Cardiac muscle cell (in vitro differentiated cells and primary cell): ENCODE data around the gene RILPL2. TPM values are rescaled to one million over a fixed set of nuclear protein-coding genes. Genes with fewer than 3 reads are reported as not detected.

Source experiments
- DNase-seq, 2 donors: peaks; one replicate each; pipeline versions ENCODE4 v3.0.0 to v3.0.0-alpha.2; 2010 to 2017; ENCODE audit warnings: low read depth in 1 of 2, low spot score in 1 of 2
- H3K27ac ChIP-seq: fragments of 200-600 bp; sonication (generic); 2 replicates; pipeline ENCODE4 v1.5.1; 2016
- H3K27me3 ChIP-seq: fragments of 200-600 bp; sonication (generic); 2 replicates; pipeline ENCODE4 v1.6.0; 2016; ENCODE audit warnings: control low read depth
- H3K36me3 ChIP-seq: fragments of 200-600 bp; sonication (generic); 2 replicates; pipeline ENCODE4 v1.5.1; 2016; ENCODE audit warnings: control low read depth
- H3K4me1 ChIP-seq: fragments of 200-600 bp; sonication (generic); 2 replicates; pipeline ENCODE4 v1.8.1; 2017; ENCODE audit warnings: low read depth, mild to moderate bottlenecking, mixed run types
- H3K4me3 ChIP-seq: fragments of 200-600 bp; sonication (generic); 2 replicates; pipeline ENCODE4 v1.5.1; 2016; ENCODE audit warnings: mild to moderate bottlenecking
- H3K9me3 ChIP-seq: fragments of 200-600 bp; sonication (generic); 2 replicates; pipeline ENCODE4 v1.5.1; 2017; ENCODE audit warnings: low read depth, mild to moderate bottlenecking, control low read depth
- polyA plus RNA-seq: library from polyadenylated mRNA; unstranded; fragments of >200 nt; fragmentation: Nextera tagmentation; extraction: Ambion mirVana; gene quantifications from 2 replicates; pipeline ENCODE4 v1.2.1, GENCODE V29; 2016
- total RNA-seq: library from RNA; depleted of rRNA; stranded (reverse); fragments of >200 nt; gene quantifications from 2 replicates; pipeline ENCODE4 v1.2.3, GENCODE V29; 2016
- TF ChIP-seq, protein P1 (sequence below): IDR thresholded peaks from 2 replicates; pipeline ENCODE4 v1.5.1; 2012; ENCODE audit warnings: low read depth, mild to moderate bottlenecking, low read length

RILPL2 gene
- total and polyA plus RNA-seq, 2 experiments from 2014 or later: 3.2 to 4.6 TPM

DNA sequence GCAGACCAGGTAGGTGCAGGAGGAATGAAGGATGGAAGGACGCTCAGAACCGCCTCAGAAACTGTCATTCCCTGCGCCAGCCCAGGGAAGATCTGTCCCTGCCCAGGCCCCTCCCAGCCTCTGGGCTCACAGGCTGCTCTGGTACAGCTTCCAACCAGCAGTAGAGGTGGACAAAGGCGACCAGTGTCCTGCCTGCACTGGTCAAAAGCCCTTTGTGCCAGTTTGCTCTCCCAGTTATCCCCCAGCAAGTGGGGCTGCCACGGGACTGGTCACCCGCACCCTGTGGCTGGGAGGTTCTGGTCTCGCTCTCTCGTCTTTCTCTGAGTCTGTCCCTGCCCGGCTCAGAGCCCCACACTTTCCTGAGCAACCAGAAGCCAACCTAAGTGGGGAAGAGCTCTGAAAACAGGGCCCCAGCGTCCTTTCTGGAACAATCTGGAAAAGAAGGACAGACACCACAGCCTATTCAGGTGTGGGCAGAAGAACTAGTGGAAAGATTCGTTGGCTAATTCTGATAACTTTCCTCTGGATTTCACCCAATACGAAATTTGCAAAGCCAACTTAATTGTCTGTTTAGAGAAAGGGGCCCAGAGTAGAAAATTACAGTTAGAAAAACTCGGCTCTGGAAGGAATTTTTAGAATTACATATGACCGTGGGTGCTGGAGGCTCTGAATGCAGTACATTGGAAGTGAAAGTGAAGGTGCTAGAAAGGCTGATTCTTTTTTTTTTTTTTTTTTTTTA is 43.1 kb upstream of the RILPL2 start:
- no peaks in the 10 kb centered on the region for H3K4me1 ChIP-seq
- no peaks in the 10 kb centered on the region for H3K9me3 ChIP-seq
- no peaks in the 10 kb centered on the region for H3K27me3 ChIP-seq
- no peak overlapping the region for H3K4me3 ChIP-seq
- peaks cover 19% of the 10 kb centered on the region for H3K36me3 ChIP-seq
- TF ChIP-seq, protein P1, sequence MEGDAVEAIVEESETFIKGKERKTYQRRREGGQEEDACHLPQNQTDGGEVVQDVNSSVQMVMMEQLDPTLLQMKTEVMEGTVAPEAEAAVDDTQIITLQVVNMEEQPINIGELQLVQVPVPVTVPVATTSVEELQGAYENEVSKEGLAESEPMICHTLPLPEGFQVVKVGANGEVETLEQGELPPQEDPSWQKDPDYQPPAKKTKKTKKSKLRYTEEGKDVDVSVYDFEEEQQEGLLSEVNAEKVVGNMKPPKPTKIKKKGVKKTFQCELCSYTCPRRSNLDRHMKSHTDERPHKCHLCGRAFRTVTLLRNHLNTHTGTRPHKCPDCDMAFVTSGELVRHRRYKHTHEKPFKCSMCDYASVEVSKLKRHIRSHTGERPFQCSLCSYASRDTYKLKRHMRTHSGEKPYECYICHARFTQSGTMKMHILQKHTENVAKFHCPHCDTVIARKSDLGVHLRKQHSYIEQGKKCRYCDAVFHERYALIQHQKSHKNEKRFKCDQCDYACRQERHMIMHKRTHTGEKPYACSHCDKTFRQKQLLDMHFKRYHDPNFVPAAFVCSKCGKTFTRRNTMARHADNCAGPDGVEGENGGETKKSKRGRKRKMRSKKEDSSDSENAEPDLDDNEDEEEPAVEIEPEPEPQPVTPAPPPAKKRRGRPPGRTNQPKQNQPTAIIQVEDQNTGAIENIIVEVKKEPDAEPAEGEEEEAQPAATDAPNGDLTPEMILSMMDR: no peak
- DNase-seq: no peak
- H3K27ac ChIP-seq: no peak overlapping the region

DNA sequence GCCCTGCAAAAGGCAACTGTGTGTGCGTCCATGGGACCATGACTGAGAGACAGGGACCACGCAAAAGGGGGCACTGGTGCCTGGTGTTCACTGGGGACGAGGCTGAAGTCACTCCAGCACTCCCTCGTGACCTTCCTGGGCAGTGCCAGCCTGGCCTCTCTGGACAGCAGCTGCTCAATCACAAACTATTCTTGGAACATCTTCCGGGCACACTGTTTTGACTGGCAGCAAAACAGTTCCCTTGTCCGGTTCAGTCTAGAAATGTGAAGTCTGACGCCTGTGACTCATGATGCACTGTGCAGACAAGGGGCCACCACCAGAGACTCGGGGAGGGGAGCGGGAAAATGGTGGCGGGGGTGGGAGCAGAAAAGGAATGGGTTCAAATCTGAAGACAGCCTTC is 42.3 kb upstream of the RILPL2 start:
- Histone ChIP-seq H3K36me3 (peaks cover 13% of the 10 kb centered on the region), H3K9me3 (no peaks in the 10 kb centered on the region), H3K4me3 (no peak overlapping the region), H3K4me1 (no peaks in the 10 kb centered on the region), H3K27ac (no peak overlapping the region), H3K27me3 (no peaks in the 10 kb centered on the region)
- peak in 1 of 2 donors; percentile 7 for DNase-seq
- TF ChIP-seq, protein P1: no peak

DNA sequence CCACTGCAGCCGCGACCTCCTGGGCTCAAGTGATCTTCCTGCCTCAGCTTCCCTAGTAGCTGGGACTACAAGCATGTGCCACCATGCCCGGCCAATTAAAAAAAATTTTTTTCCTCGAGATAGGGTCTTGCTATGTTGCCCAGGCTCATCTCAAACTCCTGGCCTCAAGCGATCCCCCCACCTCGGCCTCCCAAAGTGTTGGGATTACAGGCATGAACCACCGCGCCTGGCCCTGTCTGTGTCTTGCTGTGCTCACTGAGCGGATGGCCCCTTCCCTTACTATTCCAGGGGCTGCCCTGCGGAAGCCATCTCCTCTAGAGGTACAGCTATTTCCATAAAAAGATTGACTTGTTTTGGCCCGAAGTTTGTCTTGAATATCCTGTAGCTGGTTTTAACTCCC is 41.6 kb upstream of the RILPL2 start:
- TF ChIP-seq, protein P1: no peak
- peaks cover 15% of the 10 kb centered on the region for H3K36me3 ChIP-seq
- H3K4me3 ChIP-seq: no peak overlapping the region
- H3K27me3 ChIP-seq: no peaks in the 10 kb centered on the region
- no peaks in the 10 kb centered on the region for H3K4me1 ChIP-seq
- no peak for DNase-seq
- H3K9me3 ChIP-seq: no peaks in the 10 kb centered on the region
- H3K27ac ChIP-seq: no peak overlapping the region

DNA sequence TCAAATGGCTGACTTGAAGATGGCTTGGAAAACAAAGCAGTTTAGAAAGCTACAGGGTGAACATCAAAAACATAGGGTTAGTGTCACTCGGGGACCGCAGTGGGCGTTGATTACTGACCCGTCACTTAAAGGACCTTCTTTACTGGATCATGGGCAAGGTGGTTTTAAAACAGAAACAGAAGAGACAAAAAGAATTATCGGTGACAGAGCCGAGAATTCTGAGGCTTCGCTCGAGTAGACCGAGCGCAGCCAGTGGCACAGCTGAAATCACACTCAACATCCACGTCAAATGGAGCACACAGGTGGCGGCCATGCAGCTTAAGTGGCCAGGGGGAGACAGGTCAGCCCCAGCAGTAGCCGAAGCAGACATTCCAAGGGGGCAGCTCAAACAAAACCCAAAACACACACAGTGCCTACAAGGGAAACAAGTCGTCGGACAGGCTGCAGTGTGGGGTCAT is 38.8 kb upstream of the RILPL2 start:
- no peaks in the 10 kb centered on the region for H3K9me3 ChIP-seq
- DNase-seq: no peak
- TF ChIP-seq, protein P1: no peak
- no peaks in the 10 kb centered on the region for H3K27me3 ChIP-seq
- no peaks in the 10 kb centered on the region for H3K4me1 ChIP-seq
- H3K36me3 ChIP-seq: peaks cover 38% of the 10 kb centered on the region
- peak overlapping the region; percentile 42 for H3K27ac ChIP-seq
- H3K4me3 ChIP-seq: no peak overlapping the region

DNA sequence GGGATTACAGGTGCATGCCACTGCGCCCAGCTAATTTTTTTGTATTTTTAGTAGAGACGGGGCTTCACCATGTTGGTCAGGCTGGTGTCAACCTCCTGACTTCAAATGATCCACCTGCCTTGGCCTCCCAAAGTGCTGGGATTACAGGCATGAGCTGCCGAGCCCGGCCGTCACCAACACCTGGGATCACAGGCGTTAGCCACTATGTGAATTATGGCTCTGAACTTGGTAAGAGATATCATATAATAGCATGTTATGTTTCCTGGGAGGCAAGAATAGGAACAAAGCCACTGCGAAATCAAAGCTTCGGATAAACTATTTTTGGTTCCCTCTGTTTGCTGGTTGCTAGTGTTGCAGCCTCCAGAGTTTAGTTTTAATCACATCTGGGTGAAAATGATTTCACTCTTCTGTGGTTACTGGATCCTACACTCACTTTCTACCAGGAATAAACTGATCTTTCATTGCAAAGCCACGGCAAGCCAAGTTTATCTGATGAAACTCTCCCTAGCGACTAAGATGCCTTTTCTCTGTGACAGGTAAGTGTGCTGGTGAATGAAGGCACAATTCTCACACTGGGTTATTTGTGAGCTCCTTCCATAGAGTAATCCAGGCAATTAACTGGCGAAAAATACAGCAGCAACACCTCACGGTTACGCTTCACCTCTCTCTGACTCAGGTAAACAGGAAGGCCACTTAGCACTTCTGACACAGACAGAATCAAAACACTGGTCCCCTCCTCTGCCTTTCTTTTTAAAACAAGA is 38.2 kb upstream of the RILPL2 start:
- peaks cover 38% of the 10 kb centered on the region for H3K36me3 ChIP-seq
- no peak for DNase-seq
- no peaks in the 10 kb centered on the region for H3K9me3 ChIP-seq
- no peak overlapping the region for H3K4me3 ChIP-seq
- no peaks in the 10 kb centered on the region for H3K4me1 ChIP-seq
- TF ChIP-seq, protein P1: no peak
- H3K27me3 ChIP-seq: no peaks in the 10 kb centered on the region
- H3K27ac ChIP-seq: peak overlapping the region; percentile 42
